WTC11 (cell line): ENCODE data around the gene BMP6.

Source experiments
- CTCF ChIP-seq: fragments of 200-600 bp; IDR thresholded peaks from 2 replicates; pipeline ENCODE4 v1.8.0; 2022; ENCODE audit warnings: antibody characterized with exemption
- ELF4 ChIP-seq: sonication (generic); formaldehyde crosslinking; IDR thresholded peaks from 2 replicates; pipeline ENCODE4 v1.8.1; 2022; ENCODE audit warnings: low read depth, mild to moderate bottlenecking, moderate library complexity, missing genetic modification reagents
- ESRRA ChIP-seq: sonication (generic); formaldehyde crosslinking; IDR thresholded peaks from 2 replicates; pipeline ENCODE4 v1.8.1; 2022; ENCODE audit warnings: mild to moderate bottlenecking, missing genetic modification reagents, borderline replicate concordance
- ETV6 ChIP-seq: sonication (generic); formaldehyde crosslinking; IDR thresholded peaks from 2 replicates; pipeline ENCODE4 v1.8.1; 2022; ENCODE audit warnings: mild to moderate bottlenecking, missing genetic modification reagents
- FOXJ3 ChIP-seq: sonication (generic); formaldehyde crosslinking; IDR thresholded peaks from 2 replicates; pipeline ENCODE4 v1.9.0; 2021; ENCODE audit warnings: missing genetic modification reagents, mild to moderate bottlenecking, borderline replicate concordance
- GABPB1 ChIP-seq: sonication (generic); formaldehyde crosslinking; IDR thresholded peaks from 2 replicates; pipeline ENCODE4 v1.8.1; 2023; ENCODE audit warnings: mild to moderate bottlenecking, missing genetic modification reagents
- JUN ChIP-seq: sonication (generic); formaldehyde crosslinking; IDR thresholded peaks from 2 replicates; pipeline ENCODE4 v1.8.0; 2023; ENCODE audit warnings: mild to moderate bottlenecking, missing genetic modification reagents
- SMAD3 ChIP-seq: sonication (generic); formaldehyde crosslinking; IDR thresholded peaks from 2 replicates; pipeline ENCODE4 v1.8.0; 2022; ENCODE audit warnings: missing genetic modification reagents, mild to moderate bottlenecking, borderline replicate concordance
- SP1 ChIP-seq: sonication (generic); formaldehyde crosslinking; conservative IDR thresholded peaks from 2 replicates; pipeline ENCODE4 v1.8.1; 2022; ENCODE audit warnings: missing genetic modification reagents
- ZNF416 ChIP-seq: fragments of 250-450 bp; sonication (Bioruptor Pico); IDR thresholded peaks from 2 replicates; pipeline ENCODE4 v1.9.0; 2021; ENCODE audit warnings: mild to moderate bottlenecking, inconsistent platforms
- ZNF671 ChIP-seq: fragments of 250-450 bp; sonication (Bioruptor Pico); IDR thresholded peaks from 2 replicates; pipeline ENCODE4 v1.8.0; 2021; ENCODE audit warnings: mild to moderate bottlenecking
- TF ChIP-seq, protein P1 (sequence below): sonication (generic); formaldehyde crosslinking; IDR thresholded peaks from 2 replicates; pipeline ENCODE4 v1.8.1; 2022; ENCODE audit warnings: low read depth, missing genetic modification reagents, borderline replicate concordance
- TF ChIP-seq, protein P2 (sequence below): sonication (generic); formaldehyde crosslinking; IDR thresholded peaks from 2 replicates; pipeline ENCODE4 v1.8.1; 2023; ENCODE audit warnings: mild to moderate bottlenecking, missing genetic modification reagents, moderate library complexity

DNA sequence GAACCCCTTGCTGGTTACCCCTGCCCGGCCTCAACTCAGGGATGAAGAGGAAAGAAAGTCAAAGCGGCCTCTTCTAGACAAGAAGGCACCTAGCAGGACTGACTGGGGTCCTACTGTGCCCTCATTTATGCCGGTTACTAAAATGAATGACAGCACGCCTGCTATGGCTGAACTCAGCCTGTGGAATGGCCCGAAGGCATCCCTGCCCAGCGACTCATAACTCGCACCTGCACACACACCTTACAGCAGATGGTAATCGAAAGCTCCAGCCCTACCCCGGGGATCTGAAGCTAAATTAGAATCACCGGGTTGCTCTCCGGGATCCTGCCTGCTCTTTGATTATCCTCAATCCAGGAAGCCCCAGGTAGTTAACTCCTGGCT lies 185.4 kb downstream of the BMP6 start:
- TF ChIP-seq GABPB1 (CRISPR knock-in tag) (no peak), FOXJ3 (CRISPR knock-in tag) (no peak), SMAD3 (CRISPR knock-in tag) (no peak), ELF4 (CRISPR knock-in tag) (no peak), SP1 (CRISPR knock-in tag) (no peak), CTCF (no peak), JUN (CRISPR knock-in tag) (no peak), ZNF671 (CRISPR knock-in tag) (no peak), ESRRA (no peak), ETV6 (no peak), ZNF416 (CRISPR knock-in tag) (no peak)
- TF ChIP-seq, protein P1, sequence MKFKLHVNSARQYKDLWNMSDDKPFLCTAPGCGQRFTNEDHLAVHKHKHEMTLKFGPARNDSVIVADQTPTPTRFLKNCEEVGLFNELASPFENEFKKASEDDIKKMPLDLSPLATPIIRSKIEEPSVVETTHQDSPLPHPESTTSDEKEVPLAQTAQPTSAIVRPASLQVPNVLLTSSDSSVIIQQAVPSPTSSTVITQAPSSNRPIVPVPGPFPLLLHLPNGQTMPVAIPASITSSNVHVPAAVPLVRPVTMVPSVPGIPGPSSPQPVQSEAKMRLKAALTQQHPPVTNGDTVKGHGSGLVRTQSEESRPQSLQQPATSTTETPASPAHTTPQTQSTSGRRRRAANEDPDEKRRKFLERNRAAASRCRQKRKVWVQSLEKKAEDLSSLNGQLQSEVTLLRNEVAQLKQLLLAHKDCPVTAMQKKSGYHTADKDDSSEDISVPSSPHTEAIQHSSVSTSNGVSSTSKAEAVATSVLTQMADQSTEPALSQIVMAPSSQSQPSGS (CRISPR knock-in tag) = no peak
- TF ChIP-seq, protein P2, sequence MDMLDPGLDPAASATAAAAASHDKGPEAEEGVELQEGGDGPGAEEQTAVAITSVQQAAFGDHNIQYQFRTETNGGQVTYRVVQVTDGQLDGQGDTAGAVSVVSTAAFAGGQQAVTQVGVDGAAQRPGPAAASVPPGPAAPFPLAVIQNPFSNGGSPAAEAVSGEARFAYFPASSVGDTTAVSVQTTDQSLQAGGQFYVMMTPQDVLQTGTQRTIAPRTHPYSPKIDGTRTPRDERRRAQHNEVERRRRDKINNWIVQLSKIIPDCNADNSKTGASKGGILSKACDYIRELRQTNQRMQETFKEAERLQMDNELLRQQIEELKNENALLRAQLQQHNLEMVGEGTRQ (CRISPR knock-in tag) = no peak
